Activated naive CD4-positive, alpha-beta T cell (primary cell): ENCODE results near the gene ZNF618.
"Not testable (repeated sequence)": the region's sequence is repeated elsewhere in the genome, so short reads cannot be mapped to it uniquely, and the experiment has no call there.

Source experiments
- DNase-seq, 4 experiments: peaks; one replicate each; lab custom pipeline; 2025; lab: John Stamatoyannopoulos, UW

ZNF618 gene

DNA sequence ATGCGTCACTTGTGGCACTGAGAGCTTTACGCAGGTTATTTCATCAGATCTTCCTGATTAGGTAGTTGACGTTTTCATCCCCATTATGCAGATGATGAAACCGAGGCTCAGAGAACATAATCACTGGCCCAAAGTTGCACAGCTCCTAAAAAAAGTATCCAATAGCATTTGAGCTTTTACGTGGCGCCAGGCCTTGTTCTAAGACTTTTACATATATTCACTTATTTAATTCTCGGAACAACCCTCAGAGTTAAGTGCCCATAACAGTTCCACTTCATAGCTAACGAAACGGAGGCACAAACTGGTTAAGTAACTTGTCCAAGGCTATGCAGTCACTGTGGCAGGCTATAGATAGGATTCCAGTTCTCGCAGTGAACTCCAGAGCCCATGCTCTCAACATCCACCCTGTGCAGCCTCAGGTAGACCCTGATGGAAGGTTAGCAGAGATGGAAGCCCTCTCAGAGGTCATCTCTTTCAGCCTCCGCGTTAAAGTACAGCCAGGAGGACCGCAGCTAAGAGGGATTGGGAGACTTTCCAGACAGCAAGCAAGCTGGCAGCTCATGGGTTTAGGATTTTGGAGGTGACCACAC is 162.7 kb downstream of the ZNF618 start:
- no peak for DNase-seq

GRCh38 chr9:114039484-114039883 is 163.4 kb downstream of the ZNF618 start:
- no peak for DNase-seq

GRCh38 chr9:114043660-114044059 is 167.6 kb downstream of the ZNF618 start:
- DNase-seq, result not testable (repeated sequence)

GRCh38 chr9:114046237-114046755 is 170.2 kb downstream of the ZNF618 start:
- no peak for DNase-seq

- no peak for DNase-seq
Measured at GRCh38 chr9:114046875-114047274, 170.8 kb downstream of the ZNF618 start.

GRCh38 chr9:114047717-114048116 is 171.6 kb downstream of the ZNF618 start:
- DNase-seq, result no peak

DNA sequence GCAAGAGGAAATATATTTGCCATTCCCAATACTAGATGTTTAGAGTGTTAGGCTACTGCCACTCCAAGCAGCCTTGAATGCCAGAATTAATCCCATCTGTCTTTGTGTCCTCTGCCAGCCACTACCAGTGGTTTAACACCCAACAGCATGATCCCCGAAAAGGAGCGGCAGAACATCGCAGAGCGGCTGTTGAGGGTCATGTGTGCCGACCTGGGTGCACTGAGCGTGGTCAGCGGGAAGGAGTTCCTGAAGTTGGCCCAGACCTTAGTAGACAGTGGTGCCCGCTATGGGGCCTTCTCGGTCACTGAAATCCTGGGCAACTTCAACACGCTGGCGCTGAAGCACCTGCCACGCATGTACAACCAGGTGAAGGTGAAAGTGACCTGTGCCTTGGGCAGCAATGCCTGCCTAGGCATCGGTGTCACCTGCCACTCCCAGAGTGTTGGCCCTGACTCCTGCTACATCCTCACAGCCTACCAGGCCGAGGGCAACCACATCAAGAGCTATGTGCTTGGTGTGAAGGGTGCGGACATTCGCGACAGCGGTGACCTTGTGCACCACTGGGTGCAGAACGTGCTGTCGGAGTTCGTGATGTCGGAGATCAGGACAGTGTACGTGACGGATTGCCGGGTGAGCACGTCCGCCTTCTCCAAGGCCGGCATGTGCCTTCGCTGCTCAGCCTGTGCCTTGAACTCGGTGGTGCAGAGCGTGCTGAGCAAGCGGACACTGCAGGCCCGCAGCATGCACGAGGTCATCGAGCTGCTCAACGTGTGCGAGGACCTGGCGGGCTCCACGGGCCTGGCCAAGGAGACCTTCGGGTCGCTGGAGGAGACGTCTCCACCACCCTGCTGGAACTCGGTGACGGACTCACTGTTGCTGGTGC is 172.7 kb downstream of the ZNF618 start:
- no peak for DNase-seq

- DNase-seq, result no peak
Measured at GRCh38 chr9:114049441-114050225, 173.5 kb downstream of the ZNF618 start.

DNA sequence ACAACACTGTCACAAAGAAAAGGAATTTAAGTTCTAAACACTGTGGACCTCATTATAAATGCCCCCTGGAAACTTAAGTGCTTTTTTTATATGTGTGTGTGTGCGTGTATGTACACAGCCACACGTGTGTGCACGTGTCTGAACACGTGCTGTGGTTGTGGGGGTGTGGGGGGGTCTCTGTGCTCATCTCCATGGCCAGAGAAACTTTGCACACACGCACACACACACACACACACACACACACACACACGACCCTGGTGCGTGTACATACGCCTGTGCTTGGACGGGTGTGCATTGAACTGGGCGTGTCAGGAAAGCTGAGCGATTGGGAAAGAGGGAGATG is 174.1 kb downstream of the ZNF618 start:
- DNase-seq, result no peak

- DNase-seq, result no peak
Measured at GRCh38 chr9:114050646-114051045, 174.5 kb downstream of the ZNF618 start.

- DNase-seq, result no peak
Measured at GRCh38 chr9:114051281-114051680, 175.2 kb downstream of the ZNF618 start.

- DNase-seq, result no peak
Measured at GRCh38 chr9:114051706-114052105, 175.6 kb downstream of the ZNF618 start.

GRCh38 chr9:114053246-114054005 is 177.3 kb downstream of the ZNF618 start:
- no peak for DNase-seq

DNA sequence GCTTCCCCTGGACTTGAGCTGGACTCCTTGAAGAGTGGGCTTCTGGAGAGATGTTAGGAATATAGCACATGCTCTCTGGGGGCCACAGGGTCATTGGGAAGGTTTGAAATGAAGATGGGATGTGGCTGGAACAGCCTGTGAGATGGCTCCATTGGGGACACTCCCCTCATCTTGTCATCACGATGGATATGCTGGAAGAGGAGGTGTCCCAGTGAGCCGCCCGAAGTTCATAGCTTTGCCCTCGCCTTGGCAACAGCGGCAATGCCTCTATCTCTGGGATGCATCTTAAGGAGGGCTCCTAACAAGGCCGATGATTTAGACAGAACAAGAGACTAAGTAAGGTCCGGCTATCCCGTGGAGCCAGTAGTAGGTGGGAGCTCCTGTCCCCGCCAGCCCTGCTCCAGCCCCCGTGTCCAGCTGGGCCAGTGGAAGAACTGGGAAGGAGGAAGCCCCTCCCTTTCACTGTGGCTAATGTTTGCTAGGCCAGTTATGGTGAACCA is 178.1 kb downstream of the ZNF618 start:
- no peak for DNase-seq

DNA sequence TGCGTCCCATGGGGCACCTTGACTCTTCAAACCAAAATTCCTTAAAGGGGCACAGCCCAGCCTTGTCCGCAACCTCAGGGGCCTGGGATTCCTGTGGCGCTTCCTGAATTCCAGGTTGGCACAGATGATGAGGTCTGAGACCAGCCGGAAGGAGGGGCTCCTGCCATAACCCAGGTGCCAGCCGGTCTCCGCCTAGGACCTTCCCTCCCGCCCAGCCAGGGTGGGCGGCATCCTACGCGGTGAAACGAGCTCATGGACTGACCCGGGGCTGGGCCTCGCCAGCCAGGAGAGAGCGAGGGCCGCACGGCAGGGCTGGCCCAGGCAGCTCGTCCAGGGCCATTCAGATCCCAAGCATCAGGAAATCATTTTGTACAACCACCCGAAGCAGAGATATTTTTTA is 179.0 kb downstream of the ZNF618 start:
- DNase-seq, result no peak

GRCh38 chr9:114055894-114056293 is 179.8 kb downstream of the ZNF618 start:
- no peak for DNase-seq

GRCh38 chr9:114056527-114056926 is 180.4 kb downstream of the ZNF618 start:
- DNase-seq, result no peak

- no peak for DNase-seq
Measured at GRCh38 chr9:114057161-114057885, 181.2 kb downstream of the ZNF618 start.

GRCh38 chr9:114058688-114059046 is 182.6 kb downstream of the ZNF618 start:
- no peak for DNase-seq

DNA sequence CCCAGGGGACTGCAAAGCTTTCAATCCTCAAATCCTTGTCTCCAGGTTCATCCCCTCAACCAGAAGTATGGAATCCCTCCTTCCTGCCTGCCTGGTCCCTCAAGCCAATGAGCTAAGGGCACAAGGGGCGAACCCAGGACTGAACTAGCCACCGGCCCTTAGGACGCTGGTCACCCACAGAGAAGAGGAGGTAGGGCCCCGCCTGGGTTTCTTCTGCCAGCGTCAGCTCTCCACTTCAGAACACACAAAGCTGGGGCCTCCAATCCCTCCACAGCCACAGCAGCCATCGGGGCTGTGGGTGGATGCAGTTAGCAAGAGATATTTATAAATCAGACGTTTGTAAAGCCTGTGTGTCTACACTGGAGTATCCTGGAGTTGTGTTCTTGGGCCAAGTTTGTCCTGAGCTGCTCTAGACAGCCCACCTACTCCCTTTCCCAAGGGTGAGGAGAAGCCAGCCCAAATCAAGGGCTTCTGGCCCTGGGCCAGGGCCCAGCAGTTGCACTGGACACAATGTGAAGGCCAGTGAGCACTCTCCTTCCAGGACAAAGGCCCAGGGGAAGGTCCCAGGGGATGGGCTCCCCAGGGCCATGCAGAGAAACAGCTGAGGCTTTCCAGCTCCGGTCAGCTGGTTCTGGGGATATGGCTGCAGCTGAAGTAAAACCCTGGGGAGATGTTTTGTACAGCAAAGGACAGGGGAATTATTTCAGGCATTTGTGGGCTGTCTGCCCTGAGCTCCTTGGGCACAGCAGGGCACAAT is 183.1 kb downstream of the ZNF618 start:
- DNase-seq, result no peak
